Ecto neural progenitor cell (in vitro differentiated cells): ENCODE data around the gene PHKA2.
A peak's percentile ranks its signal among the peaks of the same experiment; 100 is the strongest.
"Not testable (repeated sequence)": the region's sequence is repeated elsewhere in the genome, so short reads cannot be mapped to it uniquely, and the experiment has no call there.

Experiments used
- DNase-seq: peaks from one replicate; pipeline ENCODE4 v3.0.0-alpha.2; 2018; ENCODE audit warnings: low spot score

The PHKA2 gene, protein sequence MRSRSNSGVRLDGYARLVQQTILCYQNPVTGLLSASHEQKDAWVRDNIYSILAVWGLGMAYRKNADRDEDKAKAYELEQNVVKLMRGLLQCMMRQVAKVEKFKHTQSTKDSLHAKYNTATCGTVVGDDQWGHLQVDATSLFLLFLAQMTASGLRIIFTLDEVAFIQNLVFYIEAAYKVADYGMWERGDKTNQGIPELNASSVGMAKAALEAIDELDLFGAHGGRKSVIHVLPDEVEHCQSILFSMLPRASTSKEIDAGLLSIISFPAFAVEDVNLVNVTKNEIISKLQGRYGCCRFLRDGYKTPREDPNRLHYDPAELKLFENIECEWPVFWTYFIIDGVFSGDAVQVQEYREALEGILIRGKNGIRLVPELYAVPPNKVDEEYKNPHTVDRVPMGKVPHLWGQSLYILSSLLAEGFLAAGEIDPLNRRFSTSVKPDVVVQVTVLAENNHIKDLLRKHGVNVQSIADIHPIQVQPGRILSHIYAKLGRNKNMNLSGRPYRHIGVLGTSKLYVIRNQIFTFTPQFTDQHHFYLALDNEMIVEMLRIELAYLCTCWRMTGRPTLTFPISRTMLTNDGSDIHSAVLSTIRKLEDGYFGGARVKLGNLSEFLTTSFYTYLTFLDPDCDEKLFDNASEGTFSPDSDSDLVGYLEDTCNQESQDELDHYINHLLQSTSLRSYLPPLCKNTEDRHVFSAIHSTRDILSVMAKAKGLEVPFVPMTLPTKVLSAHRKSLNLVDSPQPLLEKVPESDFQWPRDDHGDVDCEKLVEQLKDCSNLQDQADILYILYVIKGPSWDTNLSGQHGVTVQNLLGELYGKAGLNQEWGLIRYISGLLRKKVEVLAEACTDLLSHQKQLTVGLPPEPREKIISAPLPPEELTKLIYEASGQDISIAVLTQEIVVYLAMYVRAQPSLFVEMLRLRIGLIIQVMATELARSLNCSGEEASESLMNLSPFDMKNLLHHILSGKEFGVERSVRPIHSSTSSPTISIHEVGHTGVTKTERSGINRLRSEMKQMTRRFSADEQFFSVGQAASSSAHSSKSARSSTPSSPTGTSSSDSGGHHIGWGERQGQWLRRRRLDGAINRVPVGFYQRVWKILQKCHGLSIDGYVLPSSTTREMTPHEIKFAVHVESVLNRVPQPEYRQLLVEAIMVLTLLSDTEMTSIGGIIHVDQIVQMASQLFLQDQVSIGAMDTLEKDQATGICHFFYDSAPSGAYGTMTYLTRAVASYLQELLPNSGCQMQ

DNA sequence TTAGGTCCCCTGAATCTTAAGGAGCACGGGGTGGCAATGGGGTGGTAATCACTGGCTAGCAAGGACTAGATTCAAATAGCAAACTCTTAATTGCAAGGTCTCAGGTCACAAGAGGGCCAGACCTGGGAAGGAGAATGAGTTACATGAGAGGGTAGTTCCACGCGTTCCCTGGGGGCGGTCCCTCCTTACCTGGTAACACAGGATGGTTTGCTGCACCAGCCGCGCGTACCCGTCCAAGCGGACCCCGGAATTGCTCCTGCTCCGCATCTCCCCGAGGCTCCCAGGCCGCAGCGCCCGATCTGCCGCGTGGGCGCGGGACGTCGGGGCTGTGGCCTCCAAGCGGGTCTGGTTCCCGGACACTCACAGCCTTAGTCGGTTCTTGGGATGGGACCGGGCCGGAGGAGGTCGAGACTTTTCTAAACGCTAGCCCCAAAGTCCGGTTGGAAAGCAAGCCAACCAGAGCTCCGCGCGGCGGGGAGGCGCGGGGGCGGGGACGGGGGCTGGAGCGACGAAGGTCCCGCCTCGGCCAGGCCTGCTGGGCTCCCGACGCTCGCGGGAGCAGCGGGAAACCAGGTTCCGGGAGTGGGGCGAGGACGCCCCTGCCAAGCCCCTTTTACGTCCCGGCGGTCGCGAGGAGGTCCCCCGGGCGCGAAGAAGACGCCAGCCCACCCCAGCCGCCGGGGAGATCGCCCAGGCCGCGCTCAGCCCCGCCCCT lies at the start of gene PHKA2:
Gene PHKA2, minus strand, starts transcription at position 449 of the 715 bp plus-strand sequence. Its CDS starts 182 bp downstream, at position 267.
- peak; percentile 68 for DNase-seq

DNA sequence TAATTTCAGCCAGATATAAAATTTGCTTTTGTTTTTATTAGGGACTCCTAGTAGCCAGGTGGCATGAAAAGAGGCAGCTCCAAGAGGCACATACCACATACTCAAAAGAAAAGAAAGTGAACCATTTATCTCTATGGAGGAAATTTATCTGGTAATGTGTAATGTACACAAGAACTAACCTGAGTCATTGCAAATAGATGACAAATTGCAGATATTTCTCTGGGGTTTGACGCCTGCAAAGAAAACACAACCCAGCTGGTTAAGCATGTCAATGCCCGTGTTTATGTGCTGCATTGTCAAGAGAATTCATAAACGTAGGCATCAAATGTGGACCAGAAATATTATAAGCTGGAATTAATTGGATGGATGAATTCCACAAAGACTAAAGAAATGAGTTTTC lies 46.9 kb upstream of the PHKA2 start:
- DNase-seq, result no peak

DNA sequence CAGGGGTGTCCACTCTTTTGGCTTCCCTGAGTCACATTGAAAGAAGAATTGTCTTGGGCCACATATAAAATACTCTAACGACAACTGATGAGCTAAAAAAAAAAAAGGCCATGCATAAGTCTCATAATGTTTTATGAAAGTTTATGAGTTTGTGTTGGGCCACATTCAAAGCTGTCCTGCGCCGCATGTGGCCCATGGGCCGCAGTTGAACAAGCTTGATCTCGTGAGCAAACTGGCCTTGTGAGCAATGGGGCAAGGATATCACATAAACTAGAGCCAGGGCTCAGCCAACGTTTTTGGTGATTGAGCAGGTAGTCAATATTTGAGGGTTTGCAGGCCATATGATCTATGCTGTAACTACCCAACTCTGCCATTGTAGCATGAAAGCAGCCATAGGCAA lies 44.6 kb upstream of the PHKA2 start:
- no peak for DNase-seq

DNA sequence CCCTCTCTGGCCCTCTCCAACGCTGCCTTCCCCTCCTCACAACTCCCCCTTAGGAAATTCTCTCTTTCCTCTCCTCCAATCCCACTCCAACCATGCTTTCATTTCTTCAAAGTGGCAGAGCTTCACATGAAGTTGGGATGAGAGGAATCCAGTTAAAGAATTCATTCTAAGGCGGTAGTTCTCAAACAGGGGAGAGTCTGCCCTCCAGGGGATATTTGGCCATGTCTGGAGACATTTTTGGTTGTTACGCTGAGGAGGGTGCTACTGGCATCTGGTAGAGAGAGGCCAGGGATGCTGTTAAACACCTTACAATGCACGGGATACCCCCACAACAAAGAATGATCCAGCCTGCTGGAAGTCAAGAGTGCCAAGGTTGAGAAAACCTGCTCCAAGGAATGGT lies 40.5 kb upstream of the PHKA2 start:
- no peak for DNase-seq

DNA sequence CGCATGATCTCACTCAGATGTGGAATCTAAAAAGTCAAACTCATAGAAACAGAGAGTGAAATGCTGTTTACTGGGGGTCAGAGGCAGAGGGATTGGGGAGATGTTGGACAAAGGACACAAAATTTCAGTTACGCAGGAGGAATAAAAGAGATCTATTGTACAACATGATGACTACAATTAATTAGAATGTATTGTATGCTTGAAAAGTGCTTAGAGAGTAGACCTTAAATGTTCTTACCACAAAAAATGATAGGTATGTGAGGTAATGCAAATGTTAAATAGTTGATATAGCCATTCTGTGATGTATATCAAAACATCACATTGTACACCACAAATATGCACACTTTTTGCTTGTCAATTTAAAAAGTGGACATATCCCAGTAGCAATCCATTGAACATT lies 36.1 kb upstream of the PHKA2 start:
- DNase-seq, result no peak

DNA sequence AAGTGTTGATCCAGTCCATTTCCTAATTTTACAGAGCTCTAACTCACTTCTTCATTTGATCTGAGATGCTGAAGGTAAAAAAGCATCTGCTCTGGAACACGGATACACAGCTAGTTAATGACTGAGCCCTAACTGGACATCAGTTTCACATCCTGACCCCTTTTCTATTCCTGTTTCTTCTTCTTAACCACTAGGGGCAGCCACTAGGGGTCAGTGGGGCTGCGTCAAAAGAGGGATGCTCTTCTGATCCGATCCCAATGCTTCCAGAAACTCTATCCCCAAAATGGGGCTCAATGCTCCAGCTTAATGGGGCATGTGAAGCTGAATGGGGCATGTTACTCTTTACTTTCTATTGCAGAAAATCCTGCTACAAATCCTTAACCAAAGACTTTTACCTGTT lies 33.4 kb upstream of the PHKA2 start:
- no peak for DNase-seq

DNA sequence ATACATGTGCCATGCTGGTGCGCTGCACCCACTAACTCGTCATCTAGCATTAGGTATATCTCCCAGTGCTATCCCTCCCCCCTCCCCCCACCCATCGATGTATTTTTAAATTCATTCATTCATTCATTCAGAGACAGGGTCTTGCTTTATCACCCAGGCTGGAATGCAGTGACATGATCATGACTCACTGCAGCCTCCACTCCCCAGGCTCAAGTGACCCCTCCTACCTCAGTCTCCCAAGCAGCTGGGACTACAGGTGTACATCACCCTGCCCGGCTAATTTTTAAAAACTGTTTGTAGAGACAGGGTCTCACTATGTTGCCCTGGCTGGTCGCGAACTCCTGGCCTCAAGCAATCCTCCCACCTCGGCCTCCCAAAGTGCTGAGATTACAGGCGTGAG lies 32.7 kb upstream of the PHKA2 start:
- not testable (repeated sequence) for DNase-seq

DNA sequence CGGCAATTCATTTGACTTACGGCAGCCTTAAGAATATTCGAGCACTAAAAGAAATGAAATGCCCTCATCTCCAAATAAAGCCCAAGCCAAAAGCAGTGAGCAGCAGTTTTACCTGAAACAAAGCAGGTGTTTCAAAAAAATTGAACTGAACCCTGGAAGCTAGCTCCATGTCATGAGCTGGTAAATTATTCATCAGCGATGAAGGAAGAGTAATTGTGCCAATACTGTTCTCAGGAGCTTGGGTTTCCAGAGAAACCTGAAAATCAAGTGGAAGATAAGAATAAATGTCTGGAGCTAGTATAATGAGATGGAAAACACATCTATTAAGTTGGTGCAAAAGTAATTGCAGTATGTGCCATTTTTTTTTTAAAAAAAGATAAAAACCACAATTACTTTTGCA lies 24.0 kb upstream of the PHKA2 start:
- DNase-seq, result no peak

DNA sequence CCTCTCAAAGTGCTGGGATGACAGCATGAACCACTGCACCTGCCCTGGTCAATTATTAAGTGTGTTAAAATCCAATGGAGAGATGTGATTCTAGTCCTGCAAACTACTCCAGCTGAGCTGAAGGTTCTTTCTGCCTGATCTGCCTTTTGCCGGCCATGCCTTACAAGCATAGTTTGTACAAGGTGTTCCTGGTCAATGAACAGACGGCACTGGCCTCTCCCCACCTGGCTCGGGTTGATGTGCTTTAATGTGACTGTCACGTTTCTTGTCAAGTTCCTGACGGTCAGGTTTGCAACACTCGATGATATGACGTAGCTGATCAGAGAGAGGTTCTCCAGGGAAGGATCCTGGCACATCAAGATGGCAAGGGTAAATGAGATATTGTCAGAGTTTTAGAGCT lies 23.1 kb upstream of the PHKA2 start:
- no peak for DNase-seq

DNA sequence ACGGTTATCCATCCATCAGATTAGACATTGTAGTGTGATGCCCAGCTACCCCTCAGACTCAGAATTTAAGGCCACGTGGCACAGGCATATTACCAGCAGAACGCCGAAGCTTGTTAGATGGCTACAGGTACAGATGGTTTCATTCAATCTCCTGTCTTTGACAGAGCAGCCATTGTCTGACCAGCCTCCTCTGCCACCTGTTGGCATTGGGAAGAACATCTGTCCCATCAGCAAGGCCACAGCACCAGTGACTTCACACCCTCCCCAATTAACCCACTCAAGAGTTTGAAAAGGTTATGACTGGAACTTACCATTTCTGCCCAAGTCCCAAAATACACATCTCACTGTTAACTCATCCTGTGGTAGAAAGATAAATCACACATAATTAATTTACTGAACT lies 22.0 kb upstream of the PHKA2 start:
- DNase-seq, result no peak

DNA sequence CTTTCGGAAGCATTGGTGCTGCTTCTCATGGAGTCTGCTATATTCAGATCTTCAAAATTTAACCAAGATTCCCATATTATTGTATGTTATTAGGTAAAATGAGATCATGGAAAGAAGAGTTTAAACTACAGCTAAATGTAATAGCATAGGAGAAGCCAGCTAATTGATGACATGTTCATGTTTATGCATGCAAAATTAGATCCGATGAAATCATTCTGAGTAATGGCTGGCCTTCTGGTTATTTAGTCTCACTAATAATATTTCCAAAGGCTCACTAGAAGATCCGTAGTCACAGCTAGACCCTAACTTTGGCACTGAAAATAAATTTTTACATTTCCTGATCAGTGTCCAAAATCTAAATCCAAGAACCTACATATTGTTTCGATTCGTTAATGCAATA lies 19.8 kb upstream of the PHKA2 start:
- DNase-seq, result no peak

DNA sequence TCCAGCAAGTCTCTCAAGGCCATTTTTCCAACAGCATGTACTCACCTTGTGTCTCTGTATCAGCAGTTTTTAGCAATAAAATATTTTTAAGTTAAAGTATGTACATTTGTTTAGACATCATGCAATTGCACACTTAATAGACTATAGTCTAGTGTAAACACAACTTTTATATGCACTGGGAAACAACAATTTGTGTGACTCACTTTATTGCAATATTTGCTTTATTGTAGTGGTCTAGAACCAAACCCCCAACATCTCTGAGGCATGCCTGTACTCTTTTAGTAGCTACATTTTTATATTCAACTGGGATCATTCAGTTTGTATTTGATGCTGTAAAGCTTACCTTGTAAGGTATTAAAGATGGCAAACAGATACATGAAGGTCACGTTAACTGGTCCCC lies 14.7 kb upstream of the PHKA2 start:
- no peak for DNase-seq

DNA sequence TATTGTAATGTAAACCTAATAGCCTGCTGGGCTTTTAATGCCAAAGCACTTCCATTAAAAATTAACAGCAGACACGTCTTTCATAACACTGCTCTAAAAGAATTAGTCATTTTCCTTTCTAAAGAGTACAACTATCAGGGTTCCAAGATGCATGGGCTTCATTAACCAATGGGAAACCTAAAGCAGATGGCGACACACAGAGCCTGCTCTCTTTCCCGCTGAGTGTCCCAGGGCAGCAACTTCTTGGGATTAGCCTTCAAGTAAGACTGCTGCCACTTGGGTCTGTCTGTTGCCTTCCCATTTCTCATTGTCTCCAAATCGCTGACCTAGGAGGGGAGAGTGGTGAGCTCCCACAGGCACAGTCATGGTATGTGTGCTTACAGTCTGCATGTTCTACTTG lies 14.0 kb upstream of the PHKA2 start:
- DNase-seq, result no peak

DNA sequence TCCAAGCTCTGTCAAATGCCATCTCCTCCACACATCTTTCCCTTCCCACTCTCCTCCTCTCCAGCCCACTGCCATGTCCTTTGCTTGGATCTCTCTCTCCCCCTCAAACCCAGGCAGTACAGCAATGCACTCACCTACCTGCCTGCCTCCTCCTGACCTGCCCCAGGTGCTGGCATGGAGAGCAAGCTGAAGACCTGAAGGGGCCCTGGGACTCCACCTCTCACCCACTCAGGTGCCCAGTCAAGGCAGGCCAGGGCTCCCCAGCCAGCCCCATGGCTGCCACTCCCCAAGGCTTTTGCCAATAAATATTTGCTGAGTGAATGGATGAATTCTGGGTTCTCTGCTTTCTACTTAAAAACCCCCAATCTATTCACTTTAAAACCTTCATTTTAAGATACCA lies 12.6 kb upstream of the PHKA2 start:
- no peak for DNase-seq

DNA sequence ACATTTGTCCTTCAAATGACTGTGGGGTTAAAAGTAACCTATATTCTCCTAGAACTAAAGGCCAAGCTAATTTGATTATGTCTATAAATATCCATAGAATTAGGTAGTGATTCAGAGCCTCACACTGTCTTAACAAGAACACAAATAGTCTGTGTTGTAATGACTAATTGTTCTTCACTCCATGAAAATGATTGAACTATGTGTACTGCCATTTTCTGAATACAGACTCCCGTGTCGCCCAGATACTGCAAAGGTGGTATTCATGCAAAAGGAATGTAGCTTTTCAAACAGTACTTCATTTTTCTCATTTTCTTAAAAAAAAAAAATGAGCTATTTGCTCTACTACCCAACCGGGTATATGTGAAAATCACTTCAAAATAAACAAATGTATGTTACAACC lies 11.3 kb upstream of the PHKA2 start:
- no peak for DNase-seq

DNA sequence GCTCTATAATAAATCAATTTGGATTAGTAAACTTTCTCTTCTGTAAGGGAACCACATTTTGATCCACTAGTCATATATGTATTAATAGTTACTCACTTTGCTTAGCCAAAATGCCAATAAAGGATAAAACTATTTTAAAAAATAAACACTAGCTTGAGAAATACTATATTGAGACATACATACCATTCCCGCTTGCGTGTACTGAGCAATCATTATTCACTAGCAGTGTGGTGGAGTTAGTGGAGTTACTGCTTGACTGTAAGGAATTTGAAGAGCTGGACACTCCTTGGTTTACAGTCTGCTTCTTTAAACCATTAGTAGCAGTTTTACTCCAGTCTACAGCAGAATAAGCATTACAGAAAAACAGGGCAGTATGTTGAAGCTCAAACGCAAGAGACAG lies 10.8 kb upstream of the PHKA2 start:
- DNase-seq, result no peak

DNA sequence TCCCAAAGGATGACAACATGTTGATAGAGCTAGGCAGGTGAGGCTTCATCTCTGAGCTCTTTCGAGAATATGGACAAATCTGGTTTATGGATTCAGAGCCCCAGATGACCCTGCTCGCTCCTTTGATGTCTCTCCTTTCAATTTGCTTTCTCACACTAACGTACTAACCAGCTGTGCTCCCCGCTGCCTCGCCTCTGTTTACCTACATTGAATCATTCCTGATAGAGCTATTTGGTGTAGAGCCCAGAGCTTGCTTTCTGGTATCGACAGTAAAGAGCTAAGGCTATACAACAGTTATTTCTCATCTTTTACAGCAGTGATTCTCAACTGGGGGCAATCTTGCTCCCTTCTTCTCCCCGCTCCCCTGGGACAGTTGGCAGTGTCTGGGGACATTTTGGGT lies 8.9 kb upstream of the PHKA2 start:
- DNase-seq, result no peak

DNA sequence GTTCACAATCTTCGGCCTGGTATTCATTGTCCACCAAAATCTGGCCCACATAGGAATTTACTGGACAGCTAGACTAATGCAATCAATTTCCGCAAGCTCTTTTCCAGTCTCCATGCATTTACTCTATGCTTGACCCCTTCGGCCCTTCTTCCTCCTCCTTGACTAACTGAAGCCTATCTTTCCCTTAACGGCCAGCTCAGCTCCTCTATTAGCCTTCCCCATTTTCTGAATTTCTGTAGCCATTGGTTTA lies 1.2 kb upstream of the PHKA2 start:
- no peak for DNase-seq

DNA sequence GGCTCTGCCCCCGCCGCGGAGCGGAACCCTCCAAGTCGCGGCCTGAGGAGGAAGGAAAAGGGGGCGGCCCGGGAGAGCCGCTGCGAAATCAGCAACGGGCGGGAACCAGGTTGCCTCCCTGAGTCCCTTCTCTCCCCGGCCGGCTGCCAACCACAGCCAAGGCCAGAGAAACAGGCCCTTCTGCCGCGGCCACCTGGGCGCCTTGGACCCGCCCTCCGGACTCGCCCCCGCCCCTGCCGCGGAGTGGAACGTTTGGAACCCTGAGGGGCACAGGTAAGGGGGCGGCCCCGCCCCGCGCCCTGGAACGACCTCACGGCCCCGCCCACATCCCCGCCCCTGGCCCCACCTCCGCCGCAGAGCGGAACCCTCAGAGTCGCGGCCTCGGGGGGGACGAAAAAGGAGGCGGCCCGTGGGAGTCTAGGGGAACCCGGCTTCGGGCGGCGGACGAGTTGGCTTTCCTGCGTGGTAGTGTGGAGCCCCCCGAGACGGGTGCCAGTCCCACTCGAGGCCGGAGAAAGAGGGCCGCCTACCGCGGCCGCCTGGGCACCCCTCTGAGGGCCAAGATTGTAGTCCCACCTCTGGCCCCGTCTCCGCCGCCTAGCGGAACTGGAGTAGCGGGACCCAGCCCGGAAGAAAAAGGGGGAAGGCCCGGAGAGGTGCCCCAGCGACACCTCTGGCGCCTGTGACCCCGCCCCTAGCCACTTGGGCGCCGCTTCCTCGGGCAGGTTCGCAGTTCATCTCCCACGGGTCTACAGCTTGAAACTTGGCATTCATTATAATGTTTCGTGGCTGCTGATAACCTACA lies 669 bp upstream of the PHKA2 start:
- DNase-seq, result peak; percentile 86

DNA sequence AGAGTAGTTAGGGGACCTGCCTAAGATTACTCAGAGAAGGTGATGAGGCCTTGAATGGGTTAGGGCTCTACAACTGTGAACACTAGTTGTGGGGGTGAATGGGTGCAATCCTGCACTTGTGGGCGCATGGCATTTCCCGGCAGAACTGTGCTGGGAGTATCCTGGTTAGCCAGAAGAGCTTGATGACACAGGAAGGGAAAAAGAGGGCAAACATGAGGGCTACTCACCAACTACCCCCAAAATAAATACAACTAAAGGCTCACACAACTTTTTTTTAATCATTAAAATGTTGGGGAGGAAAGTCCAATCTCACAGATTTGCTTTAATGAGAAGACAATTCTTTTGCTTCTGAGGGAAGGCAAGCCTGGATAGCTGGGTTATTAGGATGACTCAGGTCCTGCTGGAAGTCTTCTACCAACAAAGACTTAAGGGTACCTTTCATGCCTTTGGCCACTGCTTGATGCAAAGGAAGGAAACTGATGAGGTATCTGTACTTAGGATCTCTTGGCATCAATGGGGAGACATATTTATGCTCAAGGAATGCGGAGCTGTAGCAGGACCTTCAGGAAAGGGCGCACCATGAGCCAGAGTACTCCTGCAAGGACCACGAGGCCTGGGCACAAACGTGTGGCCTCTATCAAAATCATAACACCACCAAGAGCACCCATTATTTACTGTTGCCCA lies 2.6 kb downstream of the PHKA2 start:
- no peak for DNase-seq

DNA sequence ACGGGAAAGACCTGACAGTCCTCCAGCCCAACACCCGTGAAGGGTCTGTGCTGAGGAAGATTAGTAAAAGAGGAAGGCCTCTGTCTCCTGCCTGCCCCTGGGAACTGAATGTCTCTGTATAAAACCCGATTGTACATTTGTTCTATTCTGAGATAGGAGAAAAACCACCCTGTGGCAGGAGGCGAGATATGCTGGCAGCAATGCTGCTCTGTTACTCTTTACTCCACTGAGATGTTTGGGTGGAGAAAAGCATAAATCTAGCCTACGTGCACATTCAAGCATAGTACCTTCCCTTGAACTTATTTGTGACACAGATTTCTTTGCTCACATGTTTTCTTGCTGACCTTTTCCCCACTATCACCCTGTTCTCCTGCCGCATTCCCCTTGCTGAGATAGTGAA lies 3.7 kb downstream of the PHKA2 start:
- not testable (repeated sequence) for DNase-seq
